Sigmoid colon (tissue), 7 donors: ENCODE results near the gene CDPF1. TPM values are rescaled to one million over a fixed set of nuclear protein-coding genes. Genes with fewer than 3 reads are reported as not detected.
A peak's percentile ranks its signal among the peaks of the same experiment; 100 is the strongest.

Experiments used
- DNase-seq: peaks from one replicate; pipeline ENCODE4 v3.0.0-alpha.2; 2019
- H3K27ac ChIP-seq, 4 donors: fragments of 200-600 bp; sonication (generic); one replicate each; pipeline ENCODE4 v1.5.1; 2016 to 2019; ENCODE audit warnings: mild to moderate bottlenecking in 1 of 4
- H3K27me3 ChIP-seq, 3 donors: fragments of 200-600 bp; sonication (generic); one replicate each; pipeline ENCODE4 v1.5.1; 2019; ENCODE audit warnings: mild to moderate bottlenecking in 1 of 3
- H3K36me3 ChIP-seq, 4 donors: fragments of 200-600 bp; sonication (generic); one replicate each; pipeline ENCODE4 v1.5.1; 2016 to 2019
- H3K4me1 ChIP-seq, 4 donors: fragments of 200-600 bp; sonication (generic); one replicate each; pipeline ENCODE4 v1.5.1; 2017 to 2019
- H3K4me3 ChIP-seq, 4 donors: fragments of 200-600 bp; sonication (generic); one replicate each; pipeline ENCODE4 v1.5.1; 2017 to 2019; ENCODE audit warnings: mild to moderate bottlenecking in 2 of 4, moderate library complexity in 1 of 4
- H3K9me3 ChIP-seq, 4 donors: fragments of 200-600 bp in 3 of 4; sonication (generic) in 3 of 4; one replicate each; pipeline versions ENCODE4 v1.5.1 to v1.6.1; 2013 to 2019
- CTCF ChIP-seq, 4 experiments: fragments of 450-650 bp in 3 of 4; fragments of 200-600 bp in 1 of 4; IDR thresholded peaks; one replicate each; pipeline ENCODE4 v1.5.1; 2016 to 2019; ENCODE audit warnings: antibody characterized with exemption in 4 of 4, mild to moderate bottlenecking in 3 of 4, moderate library complexity in 2 of 4
- EP300 ChIP-seq, 4 donors: sonication (generic); formaldehyde crosslinking; IDR thresholded peaks; one replicate each; pipeline ENCODE4 v1.6.1; 2017; ENCODE audit warnings: antibody characterized with exemption in 4 of 4
- POLR2A ChIP-seq, 2 donors: fragments of 450-650 bp; IDR thresholded peaks; one replicate each; pipeline ENCODE4 v1.6.1; 2016; ENCODE audit warnings: antibody characterized with exemption in 2 of 2, mild to moderate bottlenecking in 2 of 2, moderate library complexity in 2 of 2
- POLR2AphosphoS5 ChIP-seq, 4 donors: sonication (generic); formaldehyde crosslinking; IDR thresholded peaks; one replicate each; pipeline ENCODE4 v1.6.1; 2017; ENCODE audit warnings: antibody characterized with exemption in 4 of 4
- WGBS, 2 donors: extraction: QIAGEN DNeasy Blood & Tissue Kit; methylation state at CpG; one replicate each; pipeline ENCODE4 v1.1.7; 2013; 5-methylcytosine and 5-hydroxymethylcytosine counted together
- intact Hi-C: fragments of 100-400 bp; cut with DNase I; formaldehyde crosslinking; loops from one replicate; pipeline ENCODE4 v1.15.1; 2023
- polyA plus RNA-seq, 3 donors: library from polyadenylated mRNA; stranded (reverse); fragments of 200-250 nt; gene quantifications; one replicate each; pipeline ENCODE4 v1.2.3, GENCODE V29; 2013
- total RNA-seq, 4 donors: library from RNA; depleted of rRNA; stranded (reverse); fragments of >200 nt; gene quantifications; one replicate each; pipeline ENCODE4 v1.1.0, GENCODE V29; 2016
- donor health status: healthy with polysubstance abuse.
- donor health status: Bipolar disorder and iron deficiency.
- donor health status: healthy.

The CDPF1 gene
- total and polyA plus RNA-seq, 7 donors = 7.9 to 18.9 (median 15.8) TPM

GRCh38 chr22:46239261-46240048 lies 10.6 kb downstream of the CDPF1 start:
- Histone ChIP-seq H3K36me3 (peaks cover 0 to 44% (median 0%) of the 10 kb centered on the region in 4 donors), H3K4me3 (no peak overlapping the region), H3K4me1 (peaks cover 0 to 25% (median 20%) of the 10 kb centered on the region in 4 donors), H3K27me3 (no peaks in the 10 kb centered on the region), H3K9me3 (no peaks in the 10 kb centered on the region), H3K27ac (peak overlapping the region; percentile 53 to 75 (median 74))
- TF ChIP-seq EP300 (IDR thresholded peaks at IDR 0.05) (no peak), POLR2AphosphoS5 (IDR thresholded peaks at IDR 0.05) (no peak), CTCF (IDR thresholded peaks at IDR 0.05) (no peak), POLR2A (IDR thresholded peaks at IDR 0.05) (no peak)
- DNase-seq = no peak
- WGBS, 2 donors = 57 to 86% methylated on average over 20 of the region's 20 CpGs
- intact Hi-C loops = no loop called here

GRCh38 chr22:46238541-46238940 lies 11.6 kb downstream of the CDPF1 start:
- Histone ChIP-seq H3K27ac (peak overlapping the region; percentile 53 to 75 (median 74)), H3K36me3 (peaks cover 0 to 35% (median 0%) of the 10 kb centered on the region in 4 donors), H3K4me3 (no peak overlapping the region), H3K4me1 (peaks cover 0 to 29% (median 25%) of the 10 kb centered on the region in 4 donors), H3K9me3 (no peaks in the 10 kb centered on the region), H3K27me3 (no peaks in the 10 kb centered on the region)
- intact Hi-C loops = no loop called here
- no peak for DNase-seq
- 93% methylated on average over 16 of the region's 16 CpGs for WGBS, 2 donors
- TF ChIP-seq EP300 (IDR thresholded peaks at IDR 0.05) = no peak
- TF ChIP-seq POLR2A (IDR thresholded peaks at IDR 0.05) = no peak
- TF ChIP-seq POLR2AphosphoS5 (IDR thresholded peaks at IDR 0.05) = no peak
- no peak for TF ChIP-seq CTCF (IDR thresholded peaks at IDR 0.05)

GRCh38 chr22:46237453-46238124 lies 12.5 kb downstream of the CDPF1 start:
- Histone ChIP-seq H3K4me3 (no peak overlapping the region), H3K27ac (peak overlapping the region; percentile 53 to 75 (median 74)), H3K9me3 (no peaks in the 10 kb centered on the region), H3K4me1 (peaks cover 0 to 39% (median 28%) of the 10 kb centered on the region in 4 donors), H3K27me3 (no peaks in the 10 kb centered on the region), H3K36me3 (peaks cover 0 to 27% (median 0%) of the 10 kb centered on the region in 4 donors)
- DNase-seq = no peak
- TF ChIP-seq POLR2AphosphoS5 (IDR thresholded peaks at IDR 0.05) (peak in 2 of 4 donors; percentile 14 to 34), POLR2A (IDR thresholded peaks at IDR 0.05) (no peak), CTCF (IDR thresholded peaks at IDR 0.05) (no peak), EP300 (IDR thresholded peaks at IDR 0.05) (no peak)
- intact Hi-C loops = no loop called here
- WGBS, 2 donors = 79 to 84% methylated on average over 12 of the region's 12 CpGs

DNA sequence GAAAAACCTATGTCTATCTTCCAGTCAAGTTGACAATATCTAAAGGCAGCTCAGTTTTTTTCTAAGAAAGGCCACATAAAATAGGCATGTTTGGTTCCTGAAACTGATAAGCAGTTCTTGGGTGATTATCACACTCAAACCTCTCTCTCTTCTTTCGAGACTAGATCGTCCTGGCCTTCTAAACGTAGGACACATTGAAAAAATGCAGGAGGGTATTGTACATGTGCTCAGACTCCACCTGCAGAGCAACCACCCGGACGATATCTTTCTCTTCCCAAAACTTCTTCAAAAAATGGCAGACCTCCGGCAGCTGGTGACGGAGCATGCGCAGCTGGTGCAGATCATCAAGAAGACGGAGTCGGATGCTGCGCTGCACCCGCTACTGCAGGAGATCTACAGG lies 15.1 kb downstream of the CDPF1 start:
- intact Hi-C loops = no loop called here

More for the DNA sequence above, 15.1 kb downstream of the CDPF1 start:
- Histone ChIP-seq H3K9me3 (no peaks in the 10 kb centered on the region), H3K27me3 (no peaks in the 10 kb centered on the region), H3K4me3 (no peak overlapping the region), H3K27ac (no peak overlapping the region), H3K4me1 (peaks cover 0 to 39% (median 28%) of the 10 kb centered on the region in 4 donors), H3K36me3 (peaks cover 0 to 32% (median 0%) of the 10 kb centered on the region in 4 donors)
- WGBS, 2 donors = 92 to 94% methylated on average over 12 of the region's 12 CpGs
- DNase-seq = no peak
- TF ChIP-seq POLR2AphosphoS5 (IDR thresholded peaks at IDR 0.05) = no peak
- no peak for TF ChIP-seq EP300 (IDR thresholded peaks at IDR 0.05)
- TF ChIP-seq CTCF (IDR thresholded peaks at IDR 0.05) = no peak
- no peak for TF ChIP-seq POLR2A (IDR thresholded peaks at IDR 0.05)
